ENCODE results near the gene KCNIP2.

GRCh38 chr10:101781655-101781983 lies 62.0 kb downstream of the KCNIP2 start:
- TF ChIP-seq CTCF (IDR thresholded peaks at IDR 0.05), result no peak
- TF ChIP-seq ZFX (IDR thresholded peaks at IDR 0.05; ENCODE audit: borderline replicate concordance), result no peak

Measured in 22Rv1 (cell line).